Nephron (organoid): ENCODE results near the gene ST3GAL3.

Source experiments
- H3K27ac Mint-ChIP-seq, 3 experiments: 2 replicates each; pipeline ENCODE4 v1.8.0; 2020; ENCODE audit warnings: mixed read lengths in 3 of 3, mild to moderate bottlenecking in 2 of 3, moderate library complexity in 1 of 3
- H3K27me3 Mint-ChIP-seq: 2 replicates; pipeline ENCODE4 v1.8.0; 2021; ENCODE audit warnings: low read depth, mild to moderate bottlenecking, moderate library complexity, mixed read lengths
- H3K36me3 Mint-ChIP-seq: 2 replicates; pipeline ENCODE4 v1.8.0; 2020; ENCODE audit warnings: low read depth, mixed read lengths
- H3K4me1 Mint-ChIP-seq: 2 replicates; pipeline ENCODE4 v1.8.0; 2020; ENCODE audit warnings: mixed read lengths
- H3K4me3 Mint-ChIP-seq, 3 experiments: 2 replicates each; pipeline ENCODE4 v1.8.0; 2020; ENCODE audit warnings: mild to moderate bottlenecking in 3 of 3, mixed read lengths in 3 of 3, moderate library complexity in 2 of 3
- H3K9me3 Mint-ChIP-seq: 2 replicates; pipeline ENCODE4 v1.8.0; 2020; ENCODE audit warnings: mixed read lengths
- TF ChIP-seq, protein P1 (sequence below), 3 experiments: fragments of 200-600 bp; sonication (generic); IDR thresholded peaks; one replicate each; pipeline ENCODE4 v1.5.0; 2021; ENCODE audit warnings: antibody characterized with exemption in 3 of 3; ENCODE audit not compliant: unreplicated experiment in 3 of 3

Gene ST3GAL3

DNA sequence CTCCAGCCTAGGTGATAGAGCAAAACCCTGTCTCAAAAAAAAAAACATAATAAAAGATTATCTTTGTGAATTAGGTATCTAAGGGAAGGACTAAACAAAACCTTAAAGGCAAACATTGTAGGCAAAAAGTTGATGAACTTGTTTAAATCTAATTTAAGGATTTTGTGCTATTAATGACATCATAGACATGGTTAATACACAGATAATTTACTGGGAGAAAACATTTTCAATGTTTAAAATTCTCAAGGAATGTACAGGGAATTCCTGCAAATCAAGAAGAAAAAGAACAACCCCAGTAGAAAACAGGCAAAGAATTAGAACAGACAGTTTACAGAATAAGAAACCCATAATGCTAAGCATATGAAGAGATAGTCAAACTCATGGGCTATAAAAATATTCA is 47.6 kb downstream of the ST3GAL3 start:
- TF ChIP-seq, protein P1, sequence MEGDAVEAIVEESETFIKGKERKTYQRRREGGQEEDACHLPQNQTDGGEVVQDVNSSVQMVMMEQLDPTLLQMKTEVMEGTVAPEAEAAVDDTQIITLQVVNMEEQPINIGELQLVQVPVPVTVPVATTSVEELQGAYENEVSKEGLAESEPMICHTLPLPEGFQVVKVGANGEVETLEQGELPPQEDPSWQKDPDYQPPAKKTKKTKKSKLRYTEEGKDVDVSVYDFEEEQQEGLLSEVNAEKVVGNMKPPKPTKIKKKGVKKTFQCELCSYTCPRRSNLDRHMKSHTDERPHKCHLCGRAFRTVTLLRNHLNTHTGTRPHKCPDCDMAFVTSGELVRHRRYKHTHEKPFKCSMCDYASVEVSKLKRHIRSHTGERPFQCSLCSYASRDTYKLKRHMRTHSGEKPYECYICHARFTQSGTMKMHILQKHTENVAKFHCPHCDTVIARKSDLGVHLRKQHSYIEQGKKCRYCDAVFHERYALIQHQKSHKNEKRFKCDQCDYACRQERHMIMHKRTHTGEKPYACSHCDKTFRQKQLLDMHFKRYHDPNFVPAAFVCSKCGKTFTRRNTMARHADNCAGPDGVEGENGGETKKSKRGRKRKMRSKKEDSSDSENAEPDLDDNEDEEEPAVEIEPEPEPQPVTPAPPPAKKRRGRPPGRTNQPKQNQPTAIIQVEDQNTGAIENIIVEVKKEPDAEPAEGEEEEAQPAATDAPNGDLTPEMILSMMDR (IDR thresholded peaks at IDR 0.05; ENCODE audit: unreplicated experiment in 3 of 3): no peak
- Mint-ChIP-seq H3K27me3 (peaks cover 3% of the 10 kb centered on the region), H3K4me3 (no peak overlapping the region), H3K4me1 (no peaks in the 10 kb centered on the region), H3K9me3 (no peaks in the 10 kb centered on the region), H3K36me3 (no peaks in the 10 kb centered on the region), H3K27ac (no peak overlapping the region)

DNA sequence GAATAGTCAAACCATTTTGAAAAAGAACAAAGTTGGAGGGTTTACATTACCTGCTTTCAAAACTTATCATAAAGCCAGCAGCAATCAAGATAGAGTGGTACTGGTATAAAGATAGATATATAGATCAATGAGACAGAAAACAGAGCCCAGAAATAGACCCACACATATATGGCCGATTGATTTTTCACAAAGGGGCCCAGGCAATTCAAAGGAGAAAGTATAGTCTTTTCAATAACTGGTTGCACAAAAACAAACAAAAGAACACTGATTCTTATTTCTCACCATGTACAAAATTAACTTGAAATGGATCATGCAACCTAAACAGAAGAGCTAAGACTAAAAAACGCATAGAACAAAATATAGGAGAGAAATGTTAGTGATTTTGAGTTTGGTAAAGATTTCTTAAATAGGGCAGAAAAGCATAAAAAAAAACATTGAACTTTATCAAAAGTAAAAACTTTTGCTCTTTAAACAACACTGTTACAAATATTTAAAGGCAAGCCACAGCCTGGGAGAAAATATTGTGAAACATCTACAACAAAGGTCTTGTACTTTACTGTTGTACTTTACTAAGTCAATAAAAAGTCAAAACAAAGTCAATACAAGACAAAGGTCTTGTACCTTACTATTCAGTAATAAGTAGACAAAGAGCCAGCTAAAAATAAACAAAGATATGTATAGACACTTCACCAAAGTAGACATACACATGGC is 50.2 kb downstream of the ST3GAL3 start:
- Mint-ChIP-seq H3K27ac (no peak overlapping the region), H3K4me3 (no peak overlapping the region)

DNA sequence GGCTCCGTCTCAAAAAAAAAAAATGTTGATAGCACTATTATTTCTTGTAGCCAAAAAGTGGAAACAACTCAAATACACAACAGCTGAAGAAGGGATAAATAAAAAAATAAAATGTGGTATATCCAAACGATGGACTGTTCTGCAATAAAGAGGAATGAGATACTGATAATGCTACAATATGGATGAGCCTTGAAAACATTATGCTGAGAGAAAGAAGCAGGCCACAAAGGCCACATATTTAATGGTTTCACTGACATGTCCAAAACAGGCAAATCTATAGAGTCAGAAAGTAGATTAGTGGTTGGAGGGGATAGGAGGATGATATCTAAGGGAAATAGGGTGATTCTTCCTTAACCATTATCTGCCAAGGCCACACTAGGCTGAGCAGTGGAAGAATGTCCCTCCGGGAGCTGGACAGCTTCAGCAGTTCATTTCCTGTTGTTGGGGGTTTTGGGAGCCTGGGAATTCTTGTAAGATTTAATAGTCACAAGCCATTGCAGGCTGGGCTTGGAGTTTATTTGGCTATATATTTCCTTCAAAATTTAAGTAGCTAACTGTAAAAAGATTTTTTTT is 53.5 kb downstream of the ST3GAL3 start:
- Mint-ChIP-seq H3K27me3 (peaks cover 7% of the 10 kb centered on the region), H3K27ac (no peak overlapping the region), H3K4me1 (peaks cover 17% of the 10 kb centered on the region), H3K9me3 (no peaks in the 10 kb centered on the region), H3K36me3 (no peaks in the 10 kb centered on the region), H3K4me3 (no peak overlapping the region)
- TF ChIP-seq, protein P1 (IDR thresholded peaks at IDR 0.05; ENCODE audit: unreplicated experiment in 3 of 3): no peak

More for the DNA sequence above, 50.2 kb downstream of the ST3GAL3 start:
- TF ChIP-seq, protein P1 (IDR thresholded peaks at IDR 0.05; ENCODE audit: unreplicated experiment in 3 of 3): no peak
- no peaks in the 10 kb centered on the region for H3K36me3 Mint-ChIP-seq
- H3K4me1 Mint-ChIP-seq: peaks cover 2% of the 10 kb centered on the region
- H3K27me3 Mint-ChIP-seq: peaks cover 7% of the 10 kb centered on the region
- no peaks in the 10 kb centered on the region for H3K9me3 Mint-ChIP-seq

DNA sequence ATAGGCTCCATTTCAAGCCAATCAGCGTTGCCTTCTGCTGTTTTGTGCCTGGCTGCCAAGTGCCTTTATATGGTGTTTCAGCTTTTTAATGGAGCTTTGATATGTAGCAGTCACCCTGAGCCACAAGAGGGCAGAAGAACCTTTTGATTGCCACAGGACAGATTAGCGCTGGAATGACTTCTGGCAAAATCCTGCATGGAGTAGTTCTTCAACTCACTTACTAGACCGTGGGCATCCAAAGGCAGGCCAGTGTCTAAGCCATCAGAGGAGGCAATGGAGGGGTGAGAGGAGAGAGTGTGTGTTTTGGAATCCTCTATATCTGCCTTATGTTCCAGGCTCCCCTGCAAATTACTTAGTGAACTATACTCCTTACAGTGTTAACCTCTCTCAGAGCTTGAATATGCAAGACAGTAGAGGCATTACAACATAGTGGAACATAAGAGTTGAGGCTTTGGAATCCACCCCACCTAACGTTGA is 56.2 kb downstream of the ST3GAL3 start:
- TF ChIP-seq, protein P1 (IDR thresholded peaks at IDR 0.05; ENCODE audit: unreplicated experiment in 3 of 3): peak; percentile 82 to 91 (median 86)
- peak overlapping the region in 2 of 3 experiments; percentile 7 to 14 for H3K27ac Mint-ChIP-seq
- no peaks in the 10 kb centered on the region for H3K9me3 Mint-ChIP-seq
- peaks cover 17% of the 10 kb centered on the region for H3K4me1 Mint-ChIP-seq
- H3K36me3 Mint-ChIP-seq: no peaks in the 10 kb centered on the region
- no peak overlapping the region for H3K4me3 Mint-ChIP-seq
- peaks cover 7% of the 10 kb centered on the region for H3K27me3 Mint-ChIP-seq

DNA sequence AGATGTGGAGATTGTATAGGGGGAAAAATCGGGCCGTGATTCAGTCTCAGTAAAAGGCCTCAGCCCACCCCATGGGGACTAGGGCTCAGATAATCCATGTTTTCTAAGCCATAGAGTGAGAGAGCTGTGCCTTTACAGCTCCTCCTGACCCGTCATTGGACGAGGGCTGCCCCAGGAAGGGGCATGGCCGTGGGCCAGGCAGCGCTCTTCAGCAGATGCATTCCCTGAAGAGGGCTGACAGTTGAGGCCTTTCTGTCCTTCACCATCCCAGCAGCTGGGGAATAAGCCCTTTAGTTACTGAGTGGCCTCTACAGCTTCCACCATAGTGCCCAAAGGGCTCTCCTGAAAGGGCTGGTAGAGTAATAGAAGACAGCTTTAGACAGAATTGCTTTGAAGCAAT is 57.2 kb downstream of the ST3GAL3 start:
- peaks cover 17% of the 10 kb centered on the region for H3K4me1 Mint-ChIP-seq
- TF ChIP-seq, protein P1 (IDR thresholded peaks at IDR 0.05; ENCODE audit: unreplicated experiment in 3 of 3): no peak
- H3K27me3 Mint-ChIP-seq: peaks cover 4% of the 10 kb centered on the region
- peak overlapping the region in 1 of 3 experiments; percentile 3 for H3K27ac Mint-ChIP-seq
- H3K36me3 Mint-ChIP-seq: no peaks in the 10 kb centered on the region
- no peaks in the 10 kb centered on the region for H3K9me3 Mint-ChIP-seq
- no peak overlapping the region for H3K4me3 Mint-ChIP-seq
